ACC112 (cell line): ENCODE measurements around the gene SNRPD2.
A peak's percentile ranks its signal among the peaks of the same experiment; 100 is the strongest.
"Not testable (repeated sequence)": the region's sequence is repeated elsewhere in the genome, so short reads cannot be mapped to it uniquely, and the experiment has no call there.

Experiments
- H2AFZ ChIP-seq: fragments of 200-600 bp; sonication (generic); one replicate; pipeline ENCODE4 v1.6.0; 2017; ENCODE audit warnings: antibody characterized with exemption, low read length; ENCODE audit not compliant: unreplicated experiment
- H3K27ac ChIP-seq: fragments of 200-600 bp; sonication (generic); 2 replicates; pipeline ENCODE4 v1.5.1; 2014; ENCODE audit warnings: low read depth, mild to moderate bottlenecking, antibody characterized with exemption, low read length, moderate library complexity
- H3K27me3 ChIP-seq: fragments of 200-600 bp; sonication (generic); 2 replicates; pipeline ENCODE4 v1.6.1; 2014; ENCODE audit warnings: mild to moderate bottlenecking, antibody characterized with exemption, low read length, moderate library complexity, mixed read lengths; ENCODE audit not compliant: insufficient read depth
- H3K36me3 ChIP-seq: fragments of 200-600 bp; sonication (generic); 2 replicates; pipeline ENCODE4 v1.6.1; 2016; ENCODE audit warnings: mild to moderate bottlenecking, antibody characterized with exemption, low read length, moderate library complexity, mixed read lengths; ENCODE audit not compliant: insufficient read depth
- H3K4me1 ChIP-seq: fragments of 200-600 bp; sonication (generic); one replicate; pipeline ENCODE4 v1.6.1; 2016; ENCODE audit warnings: low read length, mixed read lengths; ENCODE audit not compliant: insufficient read depth, unreplicated experiment, control insufficient read depth
- H3K4me3 ChIP-seq: fragments of 200-600 bp; sonication (generic); 2 replicates; pipeline ENCODE4 v1.5.1; 2014; ENCODE audit warnings: mild to moderate bottlenecking, low read depth, low read length
- H3K79me2 ChIP-seq: fragments of 200-600 bp; sonication (generic); one replicate; pipeline ENCODE4 v1.6.0; 2016; ENCODE audit warnings: low read length; ENCODE audit not compliant: control insufficient read depth, unreplicated experiment, insufficient read depth

SNRPD2 gene

DNA sequence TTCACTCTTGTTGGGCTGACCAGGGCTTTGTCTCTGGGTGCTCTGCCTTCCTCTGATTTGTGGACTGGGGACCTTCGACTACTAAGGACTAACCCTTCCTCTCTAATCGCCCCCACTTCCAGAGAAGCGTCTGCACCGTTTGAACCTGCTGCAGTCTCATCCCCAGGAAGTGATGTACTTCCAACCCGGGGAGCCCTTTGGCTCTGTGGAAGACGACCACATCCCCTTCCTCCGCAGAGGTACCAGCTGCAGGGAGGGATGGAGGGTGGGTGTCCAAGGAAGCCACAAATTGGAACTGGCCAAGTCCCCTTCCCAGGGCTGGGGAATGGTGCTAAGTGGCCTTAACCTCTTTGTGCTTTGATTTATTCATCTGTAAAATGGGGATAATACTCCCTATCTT, 9.9 kb upstream of the SNRPD2 start:
- Histone ChIP-seq H3K27me3 (no peaks in the 10 kb centered on the region), H3K4me3 (no peak overlapping the region), H3K4me1 (no peaks in the 10 kb centered on the region), H3K79me2 (no peaks in the 10 kb centered on the region), H3K27ac (no peak overlapping the region), H3K36me3 (no peaks in the 10 kb centered on the region; the same call in 1 of the 2 replicates), H2AFZ (no peak overlapping the region)

DNA sequence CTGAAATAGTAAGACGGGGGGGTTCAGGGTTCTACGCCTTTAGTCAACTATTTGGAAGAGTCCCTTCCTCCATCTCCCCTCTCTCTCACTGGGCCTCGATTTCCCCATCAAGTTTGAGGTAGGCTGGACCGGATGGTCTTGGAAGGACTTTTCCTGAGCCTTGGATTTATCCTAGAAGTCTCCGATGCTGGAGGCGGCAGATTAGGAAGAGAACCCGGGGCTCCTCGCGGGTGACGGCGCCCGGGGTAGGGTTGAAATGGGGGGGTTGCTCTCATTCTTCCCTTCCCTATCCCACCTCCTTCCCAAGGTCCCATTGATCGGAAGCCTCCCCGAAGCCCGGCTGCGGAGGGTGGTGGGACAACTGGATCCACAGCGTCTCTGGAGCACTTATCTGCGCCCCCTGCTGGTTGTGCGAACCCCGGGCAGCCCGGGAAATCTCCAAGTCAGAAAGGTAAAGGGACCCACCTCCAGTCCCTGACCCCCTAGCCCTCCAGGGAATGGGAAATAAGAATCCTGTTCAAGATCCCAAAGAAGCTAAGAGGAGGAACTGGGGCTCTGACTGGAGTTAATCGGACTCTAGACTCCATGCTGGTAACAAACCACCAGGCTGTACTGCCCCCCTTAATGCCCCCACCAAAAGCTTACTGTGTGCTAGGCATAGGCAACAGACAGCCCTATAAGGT, 1.5 kb upstream of the SNRPD2 start:
- H3K27ac ChIP-seq, result peak overlapping the region; percentile 92
- H3K4me3 ChIP-seq, result peak overlapping the region; percentile 95
- H3K27me3 ChIP-seq, result no peaks in the 10 kb centered on the region
- no peaks in the 10 kb centered on the region for H3K36me3 ChIP-seq
- peaks cover 16% of the 10 kb centered on the region for H3K79me2 ChIP-seq
- H2AFZ ChIP-seq, result peak overlapping the region; percentile 46
- H3K4me1 ChIP-seq, result no peaks in the 10 kb centered on the region

DNA sequence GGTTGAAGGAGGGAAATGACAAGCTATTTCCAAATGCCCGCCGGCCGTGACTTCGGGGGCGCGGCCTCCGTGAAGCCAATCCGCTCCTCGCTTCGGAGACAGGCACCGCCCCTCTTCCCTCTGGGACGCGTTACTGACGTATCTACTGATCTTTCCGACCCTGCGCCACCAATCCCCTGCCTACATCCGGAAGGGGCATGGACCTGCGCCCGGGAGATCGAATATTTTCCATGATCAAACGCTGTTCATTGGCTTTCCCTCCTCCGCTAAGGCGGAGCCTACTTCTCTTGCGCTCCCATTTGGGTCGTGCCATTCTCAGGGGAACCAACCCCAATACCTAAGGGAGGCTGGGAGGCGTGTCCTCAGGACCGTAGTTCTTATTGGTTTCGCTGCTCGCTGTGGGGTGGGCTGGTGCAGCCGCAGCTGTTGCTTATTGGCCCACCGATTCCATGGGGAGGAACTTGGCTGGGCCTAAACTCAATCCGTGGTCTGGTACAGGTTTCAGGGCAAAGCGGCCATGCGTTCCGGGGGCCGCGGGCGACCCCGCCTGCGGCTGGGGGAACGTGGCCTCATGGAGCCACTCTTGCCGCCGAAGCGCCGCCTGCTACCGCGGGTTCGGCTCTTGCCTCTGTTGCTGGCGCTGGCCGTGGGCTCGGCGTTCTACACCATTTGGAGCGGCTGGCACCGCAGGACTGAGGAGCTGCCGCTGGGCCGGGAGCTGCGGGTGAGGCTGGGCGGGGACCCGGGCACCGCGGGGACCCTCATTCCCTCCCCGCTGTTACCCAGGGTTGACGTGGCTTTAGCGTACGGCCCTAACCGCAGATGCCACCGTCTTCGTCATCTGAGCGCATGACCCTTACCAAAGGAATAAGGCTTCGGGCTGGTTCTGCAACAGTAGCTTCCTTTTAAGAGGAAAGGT, 693 bp upstream of the SNRPD2 start, which contains the start of gene QPCTL:
TSS of gene QPCTL (plus strand) at position 480 of the 919 bp plus-strand sequence. CDS start at position 518, 38 bp downstream.
- no peaks in the 10 kb centered on the region for H3K4me1 ChIP-seq
- peak within 1 kb of the TSS; percentile 79 for H2AFZ ChIP-seq
- H3K27me3 ChIP-seq, result no peaks in the 10 kb centered on the region
- H3K4me3 ChIP-seq, result peak within 1 kb of the TSS; percentile 95
- H3K79me2 ChIP-seq, result peaks cover 16% of the 10 kb centered on the region
- H3K36me3 ChIP-seq, result no peaks in the 10 kb centered on the region
- H3K27ac ChIP-seq, result peak within 1 kb of the TSS; percentile 92

DNA sequence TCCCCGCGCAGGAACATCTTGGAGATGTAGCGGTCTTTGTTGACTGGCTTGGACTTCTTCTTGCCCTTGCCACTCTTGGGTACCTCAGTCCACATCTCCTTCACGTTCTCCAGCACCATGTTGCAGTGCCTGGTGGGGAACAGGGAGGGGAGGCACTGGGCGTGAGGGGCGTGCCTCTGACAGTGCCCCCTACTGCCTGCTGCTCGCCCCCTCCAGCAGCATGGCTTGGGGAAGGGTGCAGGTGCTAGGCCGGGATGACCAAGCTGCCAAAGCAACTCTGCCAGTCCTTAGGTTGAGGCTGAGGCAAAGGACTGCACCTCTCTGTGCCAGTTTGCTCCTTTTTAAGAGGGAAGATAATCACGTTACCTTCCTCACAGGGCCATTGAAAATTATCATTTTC, 4.2 kb downstream of the SNRPD2 start:
- Histone ChIP-seq H3K36me3 (no peaks in the 10 kb centered on the region), H3K79me2 (peaks cover 14% of the 10 kb centered on the region), H3K4me1 (no peaks in the 10 kb centered on the region), H3K4me3 (no peak overlapping the region), H3K27me3 (no peaks in the 10 kb centered on the region), H2AFZ (no peak overlapping the region), H3K27ac (no peak overlapping the region)

DNA sequence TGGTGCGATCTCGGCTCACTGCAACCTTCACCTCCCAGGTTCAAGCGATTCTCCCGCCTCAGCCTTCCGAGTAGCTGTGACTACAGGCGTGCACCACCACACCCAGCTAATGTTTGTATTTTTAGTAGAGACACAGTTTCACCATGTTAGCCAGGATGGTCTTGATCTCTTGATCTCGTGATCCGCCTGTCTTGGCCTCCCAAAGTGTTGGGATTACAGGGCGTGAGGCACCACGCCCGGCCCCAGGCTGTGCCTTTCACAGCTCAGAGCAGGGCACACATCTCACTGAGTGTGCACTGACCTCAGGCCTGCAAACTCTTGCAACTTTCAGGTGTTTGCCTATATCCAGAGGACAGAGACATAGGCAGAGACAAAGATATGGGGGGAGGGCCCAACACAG, 6.7 kb downstream of the SNRPD2 start:
- H3K4me1 ChIP-seq, H3K79me2 ChIP-seq, H3K4me3 ChIP-seq, H3K36me3 ChIP-seq, H2AFZ ChIP-seq, H3K27ac ChIP-seq, H3K27me3 ChIP-seq: not testable (repeated sequence)

DNA sequence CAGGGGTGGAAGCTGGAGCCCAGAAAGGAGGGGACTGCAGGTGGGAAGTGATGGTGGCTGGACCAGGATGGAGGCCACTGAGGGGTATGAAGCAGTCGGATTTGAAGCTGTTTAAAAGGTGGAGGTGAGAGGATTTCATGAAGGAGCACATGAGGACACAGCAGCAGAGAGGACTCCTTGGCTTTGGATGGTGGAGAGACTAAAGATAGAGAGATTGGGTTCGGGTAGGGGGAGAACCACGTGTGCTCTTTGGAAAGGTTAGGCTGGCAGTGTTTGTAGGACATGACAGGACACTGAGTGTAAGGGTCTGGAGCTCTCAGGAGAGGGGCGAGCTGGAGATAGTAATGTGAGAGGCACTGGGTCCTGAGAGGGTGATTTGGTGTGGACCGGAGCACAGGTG, 8.8 kb downstream of the SNRPD2 start:
- H3K36me3 ChIP-seq, result no peaks in the 10 kb centered on the region

DNA sequence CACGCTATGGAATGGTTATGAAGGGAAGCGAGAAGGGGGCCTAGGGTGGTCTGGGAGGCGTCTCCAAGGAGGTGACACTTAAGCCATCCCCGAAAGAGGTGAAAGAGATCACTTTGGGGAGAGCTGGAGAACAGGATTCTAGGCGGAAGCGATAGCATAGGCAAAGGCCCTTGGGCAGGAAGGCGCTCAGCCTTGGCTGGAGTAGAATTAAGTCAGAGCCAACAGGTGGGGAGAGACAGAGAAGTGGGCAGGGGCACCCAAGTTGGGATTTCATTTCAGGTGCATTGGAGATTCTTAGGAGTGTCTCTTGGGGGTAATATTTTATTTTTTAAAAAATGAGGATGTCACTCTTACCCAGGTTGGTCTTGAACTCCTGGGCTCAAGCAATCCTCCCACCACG, 9.6 kb downstream of the SNRPD2 start:
- Histone ChIP-seq H3K27me3 (peaks cover 6% of the 10 kb centered on the region; the same call in 1 of the 2 replicates), H3K4me3 (no peak overlapping the region), H2AFZ (peak overlapping the region; percentile 53), H3K36me3 (no peaks in the 10 kb centered on the region), H3K79me2 (no peaks in the 10 kb centered on the region), H3K4me1 (peaks cover 3% of the 10 kb centered on the region), H3K27ac (no peak overlapping the region)

More for the DNA sequence above, 8.8 kb downstream of the SNRPD2 start:
- Histone ChIP-seq H3K27ac (no peak overlapping the region), H2AFZ (no peak overlapping the region), H3K4me3 (no peak overlapping the region), H3K27me3 (no peaks in the 10 kb centered on the region), H3K79me2 (no peaks in the 10 kb centered on the region), H3K4me1 (peaks cover 3% of the 10 kb centered on the region)

DNA sequence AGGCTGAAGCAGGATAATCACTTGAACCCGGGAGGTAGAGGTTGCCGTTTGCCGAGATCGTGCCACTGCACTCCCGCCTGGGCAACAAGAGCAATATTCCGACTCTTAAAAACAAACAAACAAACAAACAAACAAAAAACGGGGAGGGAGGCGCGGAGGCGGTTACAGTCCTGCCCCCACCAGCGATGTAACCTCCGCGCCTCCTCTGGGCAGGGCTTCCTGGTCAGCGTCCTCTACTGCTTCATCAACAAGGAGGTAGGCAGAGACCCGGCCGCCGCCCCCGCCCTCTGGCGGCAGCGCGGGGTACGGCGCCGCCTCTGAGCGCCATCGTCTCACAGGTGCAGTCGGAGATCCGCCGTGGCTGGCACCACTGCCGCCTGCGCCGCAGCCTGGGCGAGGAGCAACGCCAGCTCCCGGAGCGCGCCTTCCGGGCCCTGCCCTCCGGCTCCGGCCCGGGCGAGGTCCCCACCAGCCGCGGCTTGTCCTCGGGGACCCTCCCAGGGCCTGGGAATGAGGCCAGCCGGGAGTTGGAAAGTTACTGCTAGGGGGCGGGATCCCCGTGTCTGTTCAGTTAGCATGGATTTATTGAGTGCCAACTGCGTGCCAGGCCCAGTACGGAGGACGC, 10.2 kb downstream of the SNRPD2 start:
- no peaks in the 10 kb centered on the region for H3K79me2 ChIP-seq
- peaks cover 11% of the 10 kb centered on the region; the same call in 1 of the 2 replicates for H3K27me3 ChIP-seq
- peak overlapping the region; percentile 53 for H2AFZ ChIP-seq
- peaks cover 3% of the 10 kb centered on the region for H3K4me1 ChIP-seq
- H3K27ac ChIP-seq, result no peak overlapping the region
- peak overlapping the region; percentile 65 for H3K4me3 ChIP-seq
- H3K36me3 ChIP-seq, result no peaks in the 10 kb centered on the region

DNA sequence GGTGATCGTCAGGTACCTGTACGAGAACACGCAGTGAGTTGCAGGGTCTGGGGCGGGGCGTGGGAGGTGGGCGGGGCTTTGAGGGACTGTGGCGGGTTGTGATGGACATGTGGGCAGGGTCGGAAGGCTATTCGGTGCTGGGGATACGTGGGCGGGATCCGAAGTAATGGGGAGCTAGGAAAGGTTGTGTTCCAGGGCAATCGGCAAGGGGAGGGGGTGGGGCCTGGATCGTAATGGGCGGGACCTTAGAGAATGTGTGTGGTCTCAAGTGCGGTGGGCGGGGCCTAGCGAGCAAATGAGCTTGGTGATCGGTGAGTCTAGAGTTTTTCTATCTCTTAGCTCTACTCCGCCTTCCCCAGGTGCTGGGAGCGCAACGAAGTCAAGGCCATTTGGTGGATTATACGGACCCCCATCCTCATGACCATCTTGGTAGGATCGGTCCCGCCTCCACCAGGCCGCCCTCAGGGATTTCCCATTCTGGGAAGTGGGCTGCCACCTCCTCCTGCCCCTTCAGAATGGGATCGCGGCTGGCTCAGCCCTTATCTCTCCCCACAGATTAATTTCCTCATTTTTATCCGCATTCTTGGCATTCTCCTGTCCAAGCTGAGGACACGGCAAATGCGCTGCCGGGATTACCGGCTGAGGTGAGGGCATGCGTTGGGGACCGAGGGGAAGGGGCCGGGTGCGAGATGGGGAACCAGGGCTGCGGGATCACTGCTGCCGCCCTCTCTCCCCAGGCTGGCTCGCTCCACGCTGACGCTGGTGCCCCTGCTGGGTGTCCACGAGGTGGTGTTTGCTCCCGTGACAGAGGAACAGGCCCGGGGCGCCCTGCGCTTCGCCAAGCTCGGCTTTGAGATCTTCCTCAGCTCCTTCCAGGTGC, 14.2 kb downstream of the SNRPD2 start:
- H3K79me2 ChIP-seq, result no peaks in the 10 kb centered on the region
- no peak overlapping the region for H2AFZ ChIP-seq
- H3K27me3 ChIP-seq, result peaks cover 11% of the 10 kb centered on the region; the same call in 1 of the 2 replicates
- H3K27ac ChIP-seq, result no peak overlapping the region
- peaks cover 3% of the 10 kb centered on the region for H3K4me1 ChIP-seq
- H3K36me3 ChIP-seq, result no peaks in the 10 kb centered on the region
- peak overlapping the region; percentile 59; the same call in 1 of the 2 replicates for H3K4me3 ChIP-seq

DNA sequence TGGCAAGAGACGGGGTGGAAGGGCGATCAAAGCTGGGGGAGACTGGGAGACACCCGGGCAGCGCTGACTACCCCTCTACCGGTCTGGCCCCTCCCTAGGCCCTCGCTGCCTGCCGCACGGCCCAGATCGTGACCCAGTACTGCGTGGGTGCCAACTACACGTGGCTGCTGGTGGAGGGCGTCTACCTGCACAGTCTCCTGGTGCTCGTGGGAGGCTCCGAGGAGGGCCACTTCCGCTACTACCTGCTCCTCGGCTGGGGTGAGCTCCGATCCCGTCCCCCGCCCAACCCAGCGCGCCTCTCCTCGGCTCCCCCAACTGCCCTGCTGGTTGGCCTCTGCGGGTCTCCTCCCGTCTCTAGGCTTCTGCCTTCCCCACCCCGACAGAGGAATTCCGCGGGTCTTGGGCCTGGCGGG, 14.9 kb downstream of the SNRPD2 start:
- Histone ChIP-seq H3K36me3 (no peaks in the 10 kb centered on the region), H3K79me2 (no peaks in the 10 kb centered on the region), H3K4me3 (no peak overlapping the region), H3K27me3 (peaks cover 11% of the 10 kb centered on the region; the same call in 1 of the 2 replicates), H2AFZ (no peak overlapping the region), H3K4me1 (peaks cover 3% of the 10 kb centered on the region), H3K27ac (no peak overlapping the region)
